ENCODE data around the gene LRP11. TPM values are rescaled to one million over a fixed set of nuclear protein-coding genes. Genes with fewer than 3 reads are reported as not detected.

LRP11 gene
- total RNA-seq, 1 donor, result 97.2 TPM

GRCh38 chr6:149840345-149841075 is 23.6 kb downstream of the LRP11 start:
- TF ChIP-seq CTCF (IDR thresholded peaks at IDR 0.05; ENCODE audit: insufficient read depth, low read depth, low read length), result peak; percentile 72
- H3K4me3 ChIP-seq (ENCODE audit: low read depth, low read length), result no peak overlapping the region
- DNase-seq (ENCODE audit: low read depth), result peak; percentile 76

DNA sequence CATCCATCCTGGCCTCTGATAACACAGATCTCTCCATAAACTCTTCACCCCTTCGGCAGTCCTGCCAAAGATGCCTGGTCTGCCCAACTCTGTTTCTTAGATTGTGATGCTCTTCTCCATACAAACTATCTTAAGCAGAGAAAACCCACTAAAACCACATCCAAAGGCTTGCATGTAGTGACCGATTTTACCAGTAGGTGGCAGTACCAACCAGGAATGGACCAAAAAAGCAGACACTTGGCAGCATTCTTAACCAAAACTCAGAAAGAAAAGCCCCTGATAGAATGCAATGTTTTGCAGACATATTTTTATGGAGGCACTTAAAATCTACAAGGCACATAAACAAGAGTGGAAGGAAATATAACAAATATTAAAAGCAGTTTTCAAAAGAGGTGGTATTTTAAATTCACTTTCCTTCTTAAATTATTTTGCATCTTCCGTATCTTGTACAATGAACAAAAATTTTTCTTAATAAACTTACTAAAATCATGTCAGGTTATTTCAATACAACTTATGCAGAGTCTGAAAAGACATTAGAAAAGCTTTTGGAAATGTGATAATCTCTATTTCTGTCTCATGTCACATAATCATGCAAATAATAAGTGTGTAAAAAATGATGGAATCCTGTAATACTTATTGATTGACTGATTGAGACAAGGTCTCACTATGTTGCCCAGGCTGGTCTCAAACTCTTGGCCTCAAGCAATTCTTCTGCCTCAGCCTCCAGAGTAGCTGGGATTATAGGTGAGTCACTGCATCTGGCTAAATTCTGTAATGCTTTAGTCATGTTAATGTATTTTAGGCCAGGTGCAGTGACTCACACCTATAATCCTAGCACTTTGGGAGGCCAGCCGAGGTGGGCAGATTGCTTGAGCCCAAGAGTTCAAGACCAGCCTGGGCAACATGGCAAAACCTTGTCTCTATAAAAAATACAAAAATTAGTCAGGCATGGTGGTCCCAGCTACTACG is 29.4 kb downstream of the LRP11 start:
- peak; percentile 74 for DNase-seq (ENCODE audit: low read depth)
- peak; percentile 88 for TF ChIP-seq CTCF (IDR thresholded peaks at IDR 0.05; ENCODE audit: insufficient read depth, low read depth, low read length)
- H3K4me3 ChIP-seq (ENCODE audit: low read depth, low read length), result no peak overlapping the region

GRCh38 chr6:149833651-149834050 is 30.5 kb downstream of the LRP11 start:
- DNase-seq (ENCODE audit: low read depth), result no peak
- TF ChIP-seq CTCF (IDR thresholded peaks at IDR 0.05; ENCODE audit: insufficient read depth, low read depth, low read length), result no peak
- H3K4me3 ChIP-seq (ENCODE audit: low read depth, low read length), result no peak overlapping the region

GRCh38 chr6:149831308-149831820 is 32.8 kb downstream of the LRP11 start:
- no peak for TF ChIP-seq CTCF (IDR thresholded peaks at IDR 0.05; ENCODE audit: insufficient read depth, low read depth, low read length)
- no peak overlapping the region for H3K4me3 ChIP-seq (ENCODE audit: low read depth, low read length)
- DNase-seq (ENCODE audit: low read depth), result no peak

DNA sequence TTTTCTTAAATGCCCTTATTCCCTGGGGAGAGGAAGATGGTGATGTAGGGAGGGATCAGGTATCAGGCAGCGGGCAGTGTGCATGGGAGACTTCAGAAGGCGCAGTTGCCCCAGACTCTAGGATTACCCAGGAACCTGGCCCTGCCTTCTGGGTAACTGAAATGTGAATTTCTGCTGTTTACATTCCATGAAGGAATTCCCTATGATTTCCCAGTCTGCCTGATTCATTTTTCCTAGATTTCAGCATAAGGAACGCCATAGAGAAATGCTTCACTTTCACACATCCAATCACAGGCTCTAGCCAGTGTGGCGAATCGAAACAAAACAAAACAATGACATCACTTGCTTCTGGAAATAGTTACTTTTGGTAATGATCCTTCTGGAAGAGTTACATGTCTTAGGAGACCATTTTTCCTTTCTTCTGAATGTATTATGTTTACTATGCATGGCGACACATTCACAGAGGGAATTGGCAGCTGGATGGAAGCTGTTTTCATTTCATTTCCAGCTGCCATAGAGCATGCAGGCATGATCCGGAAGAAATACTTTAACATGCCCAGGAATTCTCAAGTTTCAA is 33.3 kb downstream of the LRP11 start:
- no peak for DNase-seq (ENCODE audit: low read depth)
- H3K4me3 ChIP-seq (ENCODE audit: low read depth, low read length), result no peak overlapping the region
- TF ChIP-seq CTCF (IDR thresholded peaks at IDR 0.05; ENCODE audit: insufficient read depth, low read depth, low read length), result no peak

DNA sequence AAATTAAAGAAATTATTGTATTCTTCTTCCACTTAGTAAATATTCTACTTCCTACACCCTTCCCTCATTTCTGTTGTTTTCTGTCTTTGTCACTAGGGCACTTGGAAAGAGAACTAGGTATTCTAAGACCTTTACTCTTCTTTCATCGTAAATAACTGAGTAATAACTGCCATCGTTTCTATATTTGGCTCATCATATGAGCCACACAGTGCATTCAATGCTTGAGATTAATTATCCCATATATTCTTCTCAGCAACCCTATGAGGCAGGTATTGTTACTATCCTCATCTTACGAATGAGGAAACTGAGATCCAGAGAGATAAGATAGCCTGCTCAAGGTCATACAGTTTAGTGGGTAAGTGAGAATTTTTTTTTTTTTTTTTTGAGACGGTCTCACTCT is 38.9 kb downstream of the LRP11 start:
- no peak for TF ChIP-seq CTCF (IDR thresholded peaks at IDR 0.05; ENCODE audit: insufficient read depth, low read depth, low read length)
- no peak for DNase-seq (ENCODE audit: low read depth)

More for the DNA sequence above, 38.9 kb downstream of the LRP11 start:
- H3K4me3 ChIP-seq (ENCODE audit: low read depth, low read length), result no peak overlapping the region
